ENCODE results near the gene SLC25A19. TPM values are rescaled to one million over a fixed set of nuclear protein-coding genes. Genes with fewer than 3 reads are reported as not detected.

The SLC25A19 gene
- total and polyA plus RNA-seq, 3 donors from 2014 or later: 34.3 to 98.0 (median 44.6) TPM

GRCh38 chr17:75228847-75229246 is 60.4 kb downstream of the SLC25A19 start:
- Histone ChIP-seq H3K27me3 (no peaks in the 10 kb centered on the region), H3K4me1 (no peaks in the 10 kb centered on the region), H3K9me3 (no peaks in the 10 kb centered on the region), H3K27ac (no peak overlapping the region), H3K4me3 (no peak overlapping the region), H3K36me3 (ENCODE audit: low read depth, missing control alignments) (no peaks in the 10 kb centered on the region)
- no peak for DNase-seq
- TF ChIP-seq POLR2A (IDR thresholded peaks at IDR 0.05): no peak
- no peak for TF ChIP-seq CTCF (IDR thresholded peaks at IDR 0.05)
- 77 to 80% methylated on average over 3 to 4 of the region's 4 CpGs for WGBS, 2 donors
- intact Hi-C loops (cut with DNase I; ENCODE audit: low total_unique reads): no loop called here

- WGBS, 2 donors: 60 to 67% methylated on average over 2 of the region's 2 CpGs
- no peak overlapping the region for H3K27ac ChIP-seq
- no peaks in the 10 kb centered on the region for H3K36me3 ChIP-seq (ENCODE audit: low read depth, missing control alignments)
- TF ChIP-seq CTCF (IDR thresholded peaks at IDR 0.05): no peak
- TF ChIP-seq POLR2A (IDR thresholded peaks at IDR 0.05): no peak
- H3K4me3 ChIP-seq: no peak overlapping the region
- intact Hi-C loops (cut with DNase I; ENCODE audit: low total_unique reads): no loop called here
- no peaks in the 10 kb centered on the region for H3K27me3 ChIP-seq
- no peaks in the 10 kb centered on the region for H3K4me1 ChIP-seq
- no peak for DNase-seq
- H3K9me3 ChIP-seq: no peaks in the 10 kb centered on the region
Measured at GRCh38 chr17:75228305-75228704, 60.9 kb downstream of the SLC25A19 start.

GRCh38 chr17:75227729-75228128 is 61.5 kb downstream of the SLC25A19 start:
- Histone ChIP-seq H3K36me3 (ENCODE audit: low read depth, missing control alignments) (no peaks in the 10 kb centered on the region), H3K27me3 (no peaks in the 10 kb centered on the region), H3K27ac (no peak overlapping the region), H3K9me3 (no peaks in the 10 kb centered on the region), H3K4me3 (no peak overlapping the region), H3K4me1 (no peaks in the 10 kb centered on the region)
- intact Hi-C loops (cut with DNase I; ENCODE audit: low total_unique reads): no loop called here
- 88 to 92% methylated on average over 5 of the region's 5 CpGs for WGBS, 2 donors
- DNase-seq: no peak
- no peak for TF ChIP-seq POLR2A (IDR thresholded peaks at IDR 0.05)

GRCh38 chr17:75225016-75225415 is 64.2 kb downstream of the SLC25A19 start:
- no peak for TF ChIP-seq POLR2A (IDR thresholded peaks at IDR 0.05)
- Histone ChIP-seq H3K36me3 (ENCODE audit: low read depth, missing control alignments) (no peaks in the 10 kb centered on the region), H3K4me3 (no peak overlapping the region), H3K27me3 (no peaks in the 10 kb centered on the region), H3K9me3 (no peaks in the 10 kb centered on the region), H3K27ac (no peak overlapping the region), H3K4me1 (no peaks in the 10 kb centered on the region)
- intact Hi-C loops (cut with DNase I; ENCODE audit: low total_unique reads): no loop called here
- no peak for DNase-seq
- 75% methylated on average over 13 to 14 of the region's 14 CpGs for WGBS, 2 donors

Other genes starting within 250 kb of the SLC25A19 start
- 100 to 1,000 TPM; 126 to 148 TPM for gene ATP5PD, start 242.5 kb downstream of the SLC25A19 start, total RNA-seq
- gene ATP5PD, start 242.5 kb downstream of the SLC25A19 start, polyA plus RNA-seq (ENCODE audit: insufficient read depth, low read depth, low replicate concordance): 190 TPM
- 100 to 1,000 TPM; 122 to 135 TPM for gene KCTD2, start 242.2 kb downstream of the SLC25A19 start, total RNA-seq
- gene KCTD2, start 242.2 kb downstream of the SLC25A19 start, polyA plus RNA-seq (ENCODE audit: insufficient read depth, low read depth, low replicate concordance): 88.9 TPM
- 10 to 100 TPM in 1 of 2 donors, 1 to 10 TPM in 1; 6.4 to 11.1 TPM for gene SLC16A5, start 201.5 kb downstream of the SLC25A19 start, total RNA-seq
- gene SLC16A5, start 201.5 kb downstream of the SLC25A19 start, polyA plus RNA-seq (ENCODE audit: insufficient read depth, low read depth, low replicate concordance): 6.9 TPM
- 10 to 100 TPM in 1 of 2 donors, 1 to 10 TPM in 1; 10.0 to 11.8 TPM for gene ARMC7, start 179.5 kb downstream of the SLC25A19 start, total RNA-seq
- 12.6 TPM for gene ARMC7, start 179.5 kb downstream of the SLC25A19 start, polyA plus RNA-seq (ENCODE audit: insufficient read depth, low read depth, low replicate concordance)
- gene NT5C, start 157.7 kb downstream of the SLC25A19 start, total RNA-seq: 10 to 100 TPM; 76.5 to 83.6 TPM
- gene NT5C, start 157.7 kb downstream of the SLC25A19 start, polyA plus RNA-seq (ENCODE audit: insufficient read depth, low read depth, low replicate concordance): 22.2 TPM
- gene JPT1, start 134.9 kb downstream of the SLC25A19 start, total RNA-seq: 100 to 1,000 TPM; 234 to 371 TPM
- 758 TPM for gene JPT1, start 134.9 kb downstream of the SLC25A19 start, polyA plus RNA-seq (ENCODE audit: insufficient read depth, low read depth, low replicate concordance)
- gene SUMO2, start 106.5 kb downstream of the SLC25A19 start, total RNA-seq: 100 to 1,000 TPM in 1 of 2 donors, 10 to 100 TPM in 1; 92.3 to 102 TPM
- gene SUMO2, start 106.5 kb downstream of the SLC25A19 start, polyA plus RNA-seq (ENCODE audit: insufficient read depth, low read depth, low replicate concordance): 484 TPM
- gene NUP85, start 83.8 kb downstream of the SLC25A19 start, total RNA-seq: 10 to 100 TPM; 57.8 to 76.1 TPM
- gene NUP85, start 83.8 kb downstream of the SLC25A19 start, polyA plus RNA-seq (ENCODE audit: insufficient read depth, low read depth, low replicate concordance): 52.6 TPM
- 10 to 100 TPM; 46.8 to 50.2 TPM for gene GGA3, start 27.8 kb downstream of the SLC25A19 start, total RNA-seq
- 42.9 TPM for gene GGA3, start 27.8 kb downstream of the SLC25A19 start, polyA plus RNA-seq (ENCODE audit: insufficient read depth, low read depth, low replicate concordance)
- gene MRPS7, start 27.6 kb downstream of the SLC25A19 start, total RNA-seq: 10 to 100 TPM; 53.3 to 72.9 TPM
- 83.5 TPM for gene MRPS7, start 27.6 kb downstream of the SLC25A19 start, polyA plus RNA-seq (ENCODE audit: insufficient read depth, low read depth, low replicate concordance)
- gene MIF4GD, start 18.2 kb downstream of the SLC25A19 start, total RNA-seq: 10 to 100 TPM; 34.5 to 35.3 TPM
- 37.1 TPM for gene MIF4GD, start 18.2 kb downstream of the SLC25A19 start, polyA plus RNA-seq (ENCODE audit: insufficient read depth, low read depth, low replicate concordance)
- gene GRB2, start 116.2 kb upstream of the SLC25A19 start, total RNA-seq: 10 to 100 TPM; 61.8 to 78.9 TPM
- 54.6 TPM for gene GRB2, start 116.2 kb upstream of the SLC25A19 start, polyA plus RNA-seq (ENCODE audit: insufficient read depth, low read depth, low replicate concordance)
- gene TMEM94, start 167.2 kb upstream of the SLC25A19 start, total RNA-seq: 100 to 1,000 TPM; 151 to 171 TPM
- gene TMEM94, start 167.2 kb upstream of the SLC25A19 start, polyA plus RNA-seq (ENCODE audit: insufficient read depth, low read depth, low replicate concordance): 128 TPM
- 10 to 100 TPM; 15.6 to 22.6 TPM for gene CASKIN2, start 226.1 kb upstream of the SLC25A19 start, total RNA-seq
- gene CASKIN2, start 226.1 kb upstream of the SLC25A19 start, polyA plus RNA-seq (ENCODE audit: insufficient read depth, low read depth, low replicate concordance): 16.9 TPM
- gene TSEN54, start 227.1 kb upstream of the SLC25A19 start, total RNA-seq: 10 to 100 TPM; 45.7 to 46.6 TPM
- 28.3 TPM for gene TSEN54, start 227.1 kb upstream of the SLC25A19 start, polyA plus RNA-seq (ENCODE audit: insufficient read depth, low read depth, low replicate concordance)
- 10 to 100 TPM; 20.6 to 34.3 TPM for gene LLGL2, start 236.3 kb upstream of the SLC25A19 start, total RNA-seq
- gene LLGL2, start 236.3 kb upstream of the SLC25A19 start, polyA plus RNA-seq (ENCODE audit: insufficient read depth, low read depth, low replicate concordance): 22.9 TPM